PFSK-1 (cell line): Measurements from ENCODE around the gene RNF39.

Source experiments
- FOXP2 ChIP-seq: optimal IDR thresholded peaks from 2 replicates; pipeline ENCODE3; 2011; ENCODE audit warnings: borderline replicate concordance, control low read depth, inconsistent platforms; ENCODE audit not compliant: insufficient read depth; ENCODE audit errors: extremely low read length, extremely low read depth
- POLR2AphosphoS5 ChIP-seq: IDR thresholded peaks from 2 replicates; pipeline ENCODE4 v1.6.1; 2012; ENCODE audit warnings: low read depth, mild to moderate bottlenecking, control low read depth, low read length, moderate library complexity
- SIN3A ChIP-seq: IDR thresholded peaks from 2 replicates; pipeline ENCODE4 v1.6.1; 2012; ENCODE audit warnings: mild to moderate bottlenecking, low read length, moderate library complexity, borderline replicate concordance; ENCODE audit not compliant: insufficient read depth
- TAF1 ChIP-seq: IDR thresholded peaks from 2 replicates; pipeline ENCODE4 v1.6.1; 2012; ENCODE audit warnings: low read length, control low read depth, borderline replicate concordance; ENCODE audit not compliant: insufficient read depth
- TF ChIP-seq, protein P1 (sequence below), 2 experiments: IDR thresholded peaks; 2 replicates each; pipeline versions ENCODE4 v1.6.1 to v1.8.0; 2011 to 2012; ENCODE audit warnings: low read depth in 2 of 2, low read length in 2 of 2, control low read depth in 1 of 2, inconsistent platforms in 1 of 2, mild to moderate bottlenecking in 1 of 2, moderate library complexity in 1 of 2; ENCODE audit not compliant: insufficient read depth in 1 of 2

RNF39 gene

GRCh38 chr6:30103872-30104179, 28.3 kb upstream of the RNF39 start:
- TF ChIP-seq SIN3A (no peak), FOXP2 (no peak), TAF1 (no peak), POLR2AphosphoS5 (no peak)
- TF ChIP-seq, protein P1, sequence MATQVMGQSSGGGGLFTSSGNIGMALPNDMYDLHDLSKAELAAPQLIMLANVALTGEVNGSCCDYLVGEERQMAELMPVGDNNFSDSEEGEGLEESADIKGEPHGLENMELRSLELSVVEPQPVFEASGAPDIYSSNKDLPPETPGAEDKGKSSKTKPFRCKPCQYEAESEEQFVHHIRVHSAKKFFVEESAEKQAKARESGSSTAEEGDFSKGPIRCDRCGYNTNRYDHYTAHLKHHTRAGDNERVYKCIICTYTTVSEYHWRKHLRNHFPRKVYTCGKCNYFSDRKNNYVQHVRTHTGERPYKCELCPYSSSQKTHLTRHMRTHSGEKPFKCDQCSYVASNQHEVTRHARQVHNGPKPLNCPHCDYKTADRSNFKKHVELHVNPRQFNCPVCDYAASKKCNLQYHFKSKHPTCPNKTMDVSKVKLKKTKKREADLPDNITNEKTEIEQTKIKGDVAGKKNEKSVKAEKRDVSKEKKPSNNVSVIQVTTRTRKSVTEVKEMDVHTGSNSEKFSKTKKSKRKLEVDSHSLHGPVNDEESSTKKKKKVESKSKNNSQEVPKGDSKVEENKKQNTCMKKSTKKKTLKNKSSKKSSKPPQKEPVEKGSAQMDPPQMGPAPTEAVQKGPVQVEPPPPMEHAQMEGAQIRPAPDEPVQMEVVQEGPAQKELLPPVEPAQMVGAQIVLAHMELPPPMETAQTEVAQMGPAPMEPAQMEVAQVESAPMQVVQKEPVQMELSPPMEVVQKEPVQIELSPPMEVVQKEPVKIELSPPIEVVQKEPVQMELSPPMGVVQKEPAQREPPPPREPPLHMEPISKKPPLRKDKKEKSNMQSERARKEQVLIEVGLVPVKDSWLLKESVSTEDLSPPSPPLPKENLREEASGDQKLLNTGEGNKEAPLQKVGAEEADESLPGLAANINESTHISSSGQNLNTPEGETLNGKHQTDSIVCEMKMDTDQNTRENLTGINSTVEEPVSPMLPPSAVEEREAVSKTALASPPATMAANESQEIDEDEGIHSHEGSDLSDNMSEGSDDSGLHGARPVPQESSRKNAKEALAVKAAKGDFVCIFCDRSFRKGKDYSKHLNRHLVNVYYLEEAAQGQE (IDR thresholded peaks at IDR 0.05; ENCODE audit: insufficient read depth in 1 of 2, low read depth in 2 of 2, low read length in 2 of 2) = no peak

GRCh38 chr6:30102970-30103871, 27.7 kb upstream of the RNF39 start:
- peak; percentile 69 for TF ChIP-seq FOXP2
- TF ChIP-seq TAF1 = no peak

DNA sequence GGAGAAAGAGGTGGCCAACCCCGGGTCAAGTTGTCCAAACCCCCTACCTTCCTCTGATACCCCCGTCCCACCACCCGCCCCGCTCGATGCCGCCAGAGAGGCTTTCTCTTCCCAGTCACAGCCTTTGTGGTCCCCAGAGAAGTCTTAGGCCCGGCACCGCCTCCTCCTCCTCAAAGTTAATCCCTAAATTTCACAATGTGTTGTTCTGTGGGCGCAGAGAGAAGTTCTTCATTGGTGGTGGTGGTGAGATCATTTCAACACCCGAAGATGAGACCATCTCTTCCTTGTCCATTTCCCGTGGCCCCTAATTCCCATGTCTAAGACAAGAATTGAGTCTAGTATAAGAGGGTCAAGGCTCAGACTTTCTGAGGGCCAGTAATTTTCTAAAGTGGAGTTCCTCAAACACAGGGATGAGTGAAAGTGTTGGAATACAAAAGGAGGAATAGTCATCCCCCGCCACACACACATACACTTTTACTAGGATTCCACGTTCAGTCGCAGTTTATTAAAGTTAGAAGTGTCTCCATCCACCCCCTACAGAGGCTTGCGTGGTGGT, 26.9 kb upstream of the RNF39 start:
- TF ChIP-seq, protein P1 (IDR thresholded peaks at IDR 0.05; ENCODE audit: insufficient read depth in 1 of 2, low read depth in 2 of 2, low read length in 2 of 2) = no peak
- TF ChIP-seq SIN3A (no peak), TAF1 (no peak), FOXP2 (no peak), POLR2AphosphoS5 (no peak)

DNA sequence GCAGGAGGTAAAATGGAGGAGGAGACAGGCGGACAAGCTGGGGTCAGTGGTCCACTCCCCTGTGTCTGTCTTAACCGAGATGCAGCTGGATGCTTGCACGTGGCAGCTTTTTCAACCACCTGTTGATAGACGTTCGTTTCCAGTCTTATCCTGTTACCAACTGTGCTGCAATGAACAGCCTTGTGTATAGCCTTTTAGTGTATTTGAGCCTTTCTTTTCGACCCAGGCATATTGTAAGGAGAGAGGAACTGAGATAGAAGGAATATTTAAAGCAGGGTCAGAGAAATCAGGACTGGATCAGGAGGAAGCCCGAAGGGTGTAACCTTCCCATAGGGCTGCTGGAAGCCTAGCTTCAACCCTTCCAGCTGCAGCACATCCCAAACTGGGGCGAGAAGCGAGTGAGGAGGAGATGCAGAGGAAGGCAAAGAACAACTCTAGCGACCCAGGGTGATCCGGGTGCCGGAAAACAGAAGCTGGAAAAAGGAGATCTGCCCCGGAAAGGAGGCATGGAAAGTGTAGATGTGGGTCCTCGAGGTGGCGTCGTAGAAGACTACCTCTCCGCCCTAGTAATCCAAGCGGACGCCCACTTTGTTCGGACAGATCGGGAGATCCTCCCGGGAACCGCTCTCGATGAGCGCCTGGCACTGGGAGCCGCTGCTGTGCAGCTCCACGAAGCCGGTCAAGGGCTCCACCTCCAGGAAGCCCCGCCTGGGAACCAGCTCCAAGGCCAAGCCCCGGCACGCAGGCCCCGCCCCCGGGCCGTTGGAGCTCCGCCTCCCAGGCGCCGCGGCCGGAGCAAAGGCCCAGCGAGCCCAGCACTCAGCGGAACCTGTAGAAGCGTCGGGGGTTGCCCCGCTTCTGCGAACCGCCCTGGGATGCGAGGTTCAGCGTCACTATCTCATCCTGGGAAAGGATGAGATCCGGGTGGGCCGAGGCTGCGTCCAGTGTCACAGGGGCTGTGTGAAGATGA, 26.2 kb upstream of the RNF39 start:
- TF ChIP-seq POLR2AphosphoS5 = peak; percentile 86
- TF ChIP-seq, protein P1 (IDR thresholded peaks at IDR 0.05; ENCODE audit: insufficient read depth in 1 of 2, low read depth in 2 of 2, low read length in 2 of 2) = no peak

DNA sequence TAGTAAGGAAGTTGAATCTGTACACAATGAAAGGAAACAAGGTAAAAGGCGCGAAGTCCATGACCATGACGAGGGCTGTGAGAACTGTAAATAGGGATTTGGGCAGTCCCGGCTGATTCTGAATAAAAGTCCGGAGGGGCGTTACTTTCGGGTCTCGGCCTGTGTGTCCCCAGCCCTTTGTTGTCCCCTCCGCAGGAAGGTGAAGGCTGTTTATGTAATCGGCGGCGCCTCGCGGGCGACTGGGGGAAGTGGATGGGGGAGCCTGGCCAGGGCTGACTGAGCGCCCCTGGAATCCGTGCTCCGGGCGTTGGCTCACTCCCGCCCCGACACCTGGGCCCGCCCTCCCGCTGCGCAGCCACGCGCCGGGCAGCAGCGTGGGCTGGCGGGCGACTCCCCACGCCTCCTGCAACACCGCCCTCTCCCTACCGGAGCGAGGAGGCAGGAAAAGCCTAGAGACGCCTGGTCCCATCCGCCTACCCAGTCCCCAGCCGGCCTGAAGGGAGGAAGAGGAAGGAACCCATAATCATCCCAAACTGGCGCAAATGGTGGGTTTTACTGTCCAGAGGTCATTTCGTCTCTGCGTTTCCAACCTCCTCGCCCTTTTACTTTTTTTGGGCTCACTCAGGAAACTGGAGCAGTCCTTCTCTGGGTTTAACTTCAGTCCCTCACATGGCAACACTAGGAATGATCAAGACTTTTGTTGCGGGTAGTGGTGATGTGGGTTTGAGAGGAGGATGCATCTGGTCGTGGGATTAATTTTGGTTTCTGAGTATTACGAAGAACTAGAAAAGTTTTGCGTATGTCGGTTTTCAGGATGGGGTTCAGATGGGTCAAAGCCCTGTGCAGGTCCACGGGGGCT, 25.2 kb upstream of the RNF39 start:
- no peak for TF ChIP-seq FOXP2
- no peak for TF ChIP-seq TAF1
- no peak for TF ChIP-seq POLR2AphosphoS5
- TF ChIP-seq, protein P1 (IDR thresholded peaks at IDR 0.05; ENCODE audit: insufficient read depth in 1 of 2, low read depth in 2 of 2, low read length in 2 of 2) = no peak
- no peak for TF ChIP-seq SIN3A
